ENCODE measurements around the gene RALGAPA1.

GRCh38 chr14:35818346-35819115 is 9.4 kb upstream of the RALGAPA1 start:
- TF ChIP-seq CTCF (conservative IDR thresholded peaks at IDR 0.05), result peak; percentile 65
- TF ChIP-seq EZH2 (IDR thresholded peaks at IDR 0.05; ENCODE audit: low read depth), result no peak

Data from PC-9 (cell line).